Immature natural killer cell (primary cell): ENCODE measurements around the gene IL37. TPM values are rescaled to one million over a fixed set of nuclear protein-coding genes. Genes with fewer than 3 reads are reported as not detected.

Source experiments
- DNase-seq, 3 donors: peaks; one replicate each; pipeline ENCODE4 v3.0.0; 2022; ENCODE audit warnings: mixed read lengths in 1 of 3
- H3K27ac Mint-ChIP-seq, 6 donors: one replicate each; pipeline ENCODE4 v1.8.0; 2020; ENCODE audit warnings: mixed read lengths in 6 of 6, mild to moderate bottlenecking in 5 of 6, inconsistent platforms in 4 of 6, moderate library complexity in 3 of 6
- H3K27me3 Mint-ChIP-seq, 3 donors: one replicate each; pipeline ENCODE4 v1.8.0; 2020 to 2021; ENCODE audit warnings: low read depth in 3 of 3, mild to moderate bottlenecking in 3 of 3, mixed read lengths in 3 of 3, moderate library complexity in 3 of 3, inconsistent platforms in 1 of 3
- H3K36me3 Mint-ChIP-seq, 3 donors: one replicate each; pipeline ENCODE4 v1.8.0; 2020; ENCODE audit warnings: mixed read lengths in 3 of 3, inconsistent platforms in 2 of 3, mild to moderate bottlenecking in 2 of 3
- H3K4me1 Mint-ChIP-seq, 2 donors: one replicate each; pipeline ENCODE4 v1.8.0; 2020; ENCODE audit warnings: inconsistent platforms in 2 of 2, mild to moderate bottlenecking in 2 of 2, mixed read lengths in 2 of 2, moderate library complexity in 1 of 2
- H3K4me3 Mint-ChIP-seq, 5 donors: one replicate each; pipeline ENCODE4 v1.8.0; 2020; ENCODE audit warnings: mild to moderate bottlenecking in 5 of 5, mixed read lengths in 5 of 5, inconsistent platforms in 3 of 5, moderate library complexity in 3 of 5
- H3K9me3 Mint-ChIP-seq, 6 donors: one replicate each; pipeline ENCODE4 v1.8.0; 2020; ENCODE audit warnings: mild to moderate bottlenecking in 6 of 6, mixed read lengths in 6 of 6, inconsistent platforms in 4 of 6, moderate library complexity in 3 of 6
- polyA plus RNA-seq, 3 donors: library from polyadenylated mRNA; unstranded; fragments of 300-500 nt; fragmentation: Illumina TruSeq; gene quantifications; one replicate each; pipeline ENCODE4 v1.2.3, GENCODE V29; 2021

The IL37 gene, protein sequence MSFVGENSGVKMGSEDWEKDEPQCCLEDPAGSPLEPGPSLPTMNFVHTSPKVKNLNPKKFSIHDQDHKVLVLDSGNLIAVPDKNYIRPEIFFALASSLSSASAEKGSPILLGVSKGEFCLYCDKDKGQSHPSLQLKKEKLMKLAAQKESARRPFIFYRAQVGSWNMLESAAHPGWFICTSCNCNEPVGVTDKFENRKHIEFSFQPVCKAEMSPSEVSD
- not detected for polyA plus RNA-seq

- Mint-ChIP-seq H3K4me3 (no peak within 1 kb of the TSS), H3K36me3 (no peaks in the 10 kb centered on the region), H3K4me1 (peaks cover 2 to 23% of the 10 kb centered on the region in 2 donors), H3K9me3 (no peaks in the 10 kb centered on the region), H3K27ac (peak within 1 kb of the TSS in 2 of 6 donors; percentile 39 to 67), H3K27me3 (peaks cover 0 to 4% (median 2%) of the 10 kb centered on the region in 3 donors)
- DNase-seq: no peak
These were observed at the start of gene IL37 for GRCh38 chr2:112910865-112911264. Gene IL37, plus strand, starts transcription at chr2:112911165. Its CDS starts 1,848 bp downstream, at chr2:112913013.

GRCh38 chr2:112864072-112864471 is 46.9 kb upstream of the IL37 start:
- peaks cover 0 to 3% (median 0%) of the 10 kb centered on the region in 3 donors for H3K36me3 Mint-ChIP-seq
- no peak overlapping the region for H3K4me3 Mint-ChIP-seq
- peaks cover 2 to 10% (median 4%) of the 10 kb centered on the region in 6 donors for H3K9me3 Mint-ChIP-seq
- H3K27me3 Mint-ChIP-seq: peaks cover 0 to 4% (median 2%) of the 10 kb centered on the region in 3 donors
- H3K27ac Mint-ChIP-seq: no peak overlapping the region
- peaks cover 2 to 11% of the 10 kb centered on the region in 2 donors for H3K4me1 Mint-ChIP-seq
- no peak for DNase-seq

DNA sequence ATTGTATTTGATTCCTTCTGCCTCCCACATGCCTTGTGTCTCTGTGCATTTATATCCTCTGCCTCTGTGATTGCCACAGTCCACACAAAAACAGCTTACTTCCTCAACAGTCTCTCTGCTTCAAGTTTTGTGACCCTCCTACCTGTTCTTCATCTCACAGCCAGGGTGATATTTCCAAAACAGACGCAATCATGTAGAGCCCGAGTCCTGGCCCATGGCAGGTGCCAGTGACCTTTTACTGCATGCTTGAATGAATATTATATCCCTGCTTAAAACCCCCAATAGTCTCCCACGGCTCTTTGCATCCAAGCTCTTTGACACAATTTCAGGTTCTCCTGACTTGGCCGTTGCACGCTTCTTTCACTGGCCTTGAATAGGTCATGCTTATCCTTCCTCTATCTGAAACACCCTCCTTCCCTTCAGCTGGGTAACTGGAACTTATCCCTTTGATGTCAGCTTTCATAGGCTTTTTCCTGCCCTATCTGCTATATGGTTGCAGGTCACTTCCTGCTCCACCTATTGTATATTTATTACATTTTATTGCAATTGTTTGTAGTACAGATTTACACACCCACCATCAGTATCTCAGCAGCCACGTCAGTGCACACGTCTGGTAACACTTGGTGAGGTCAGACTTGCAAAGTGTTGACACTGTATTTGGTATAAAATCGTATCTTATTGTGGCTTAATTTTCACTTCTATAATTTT is 44.7 kb upstream of the IL37 start:
- Mint-ChIP-seq H3K27me3 (peaks cover 2 to 3% (median 3%) of the 10 kb centered on the region in 3 donors), H3K27ac (no peak overlapping the region), H3K4me1 (peaks cover 10 to 18% of the 10 kb centered on the region in 2 donors), H3K9me3 (no peaks in the 10 kb centered on the region), H3K36me3 (no peaks in the 10 kb centered on the region), H3K4me3 (no peak overlapping the region)
- DNase-seq: no peak

DNA sequence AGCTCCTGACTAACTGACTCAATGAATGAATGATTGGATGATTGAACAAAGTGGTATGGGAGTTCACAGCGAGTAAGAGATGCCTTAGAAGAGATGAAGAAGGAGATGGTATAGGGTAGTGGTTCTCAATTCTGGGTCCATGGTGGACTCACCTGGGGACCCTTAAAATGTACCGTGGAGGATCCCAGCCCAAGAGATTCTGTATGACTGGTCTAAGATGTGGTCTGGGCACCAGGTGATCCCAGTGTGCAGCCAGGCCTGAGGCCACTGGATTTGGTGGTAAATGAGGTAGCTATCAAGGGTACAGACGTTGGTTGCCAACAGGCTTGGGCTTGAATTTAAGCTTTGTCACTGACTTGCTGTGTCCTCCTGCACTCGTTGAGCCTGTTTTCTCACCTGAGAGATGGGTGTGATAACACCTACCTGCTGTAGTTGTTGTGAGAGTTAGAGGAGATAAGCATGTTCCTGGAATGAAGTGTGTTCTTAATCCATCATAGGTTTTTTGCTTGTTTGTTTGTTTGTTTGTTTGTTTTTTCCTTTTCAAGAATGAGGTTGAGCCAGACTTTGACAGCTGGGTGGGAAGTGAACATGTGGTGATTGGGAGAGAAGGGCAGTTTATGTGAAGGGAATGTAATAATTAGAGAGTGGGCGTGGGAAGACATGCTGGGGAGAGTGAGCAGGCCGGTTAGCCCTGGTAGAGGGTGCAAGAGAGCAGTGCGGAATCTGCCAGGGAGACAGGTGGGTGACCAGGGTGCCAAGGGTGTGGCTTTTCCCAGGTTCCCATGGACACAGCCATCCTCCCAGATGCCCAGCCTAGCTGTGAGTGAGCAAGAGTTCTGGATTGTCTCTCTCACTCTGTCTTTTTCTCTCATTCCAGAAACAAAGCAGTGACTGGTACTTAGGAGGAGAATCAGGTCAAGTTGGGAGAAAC is 43.0 kb upstream of the IL37 start:
- Mint-ChIP-seq H3K4me1 (peaks cover 10 to 18% of the 10 kb centered on the region in 2 donors), H3K27ac (no peak overlapping the region), H3K27me3 (peaks cover 2 to 4% (median 3%) of the 10 kb centered on the region in 3 donors), H3K4me3 (no peak overlapping the region), H3K9me3 (no peaks in the 10 kb centered on the region), H3K36me3 (peaks cover 0 to 11% (median 0%) of the 10 kb centered on the region in 3 donors)
- no peak for DNase-seq

GRCh38 chr2:112869258-112869842 is 41.6 kb upstream of the IL37 start:
- Mint-ChIP-seq H3K27me3 (peaks cover 2 to 5% (median 3%) of the 10 kb centered on the region in 3 donors), H3K27ac (no peak overlapping the region), H3K4me3 (no peak overlapping the region), H3K4me1 (peaks cover 10 to 18% of the 10 kb centered on the region in 2 donors), H3K36me3 (peaks cover 0 to 12% (median 0%) of the 10 kb centered on the region in 3 donors), H3K9me3 (no peaks in the 10 kb centered on the region)
- no peak for DNase-seq

- peaks cover 0 to 12% (median 0%) of the 10 kb centered on the region in 3 donors for H3K36me3 Mint-ChIP-seq
- H3K27ac Mint-ChIP-seq: no peak overlapping the region
- H3K4me1 Mint-ChIP-seq: peaks cover 10 to 18% of the 10 kb centered on the region in 2 donors
- H3K27me3 Mint-ChIP-seq: peaks cover 0 to 4% (median 2%) of the 10 kb centered on the region in 3 donors
- no peak overlapping the region for H3K4me3 Mint-ChIP-seq
- DNase-seq: no peak
- H3K9me3 Mint-ChIP-seq: no peaks in the 10 kb centered on the region
These were observed 39.8 kb upstream of the IL37 start for GRCh38 chr2:112870841-112871835.

GRCh38 chr2:112876257-112876970 is 34.6 kb upstream of the IL37 start:
- no peak for DNase-seq
- peaks cover 0 to 12% (median 0%) of the 10 kb centered on the region in 3 donors for H3K36me3 Mint-ChIP-seq
- H3K9me3 Mint-ChIP-seq: no peaks in the 10 kb centered on the region
- peaks cover 30% of the 10 kb centered on the region in 2 donors for H3K4me1 Mint-ChIP-seq
- peaks cover 0 to 2% (median 0%) of the 10 kb centered on the region in 3 donors for H3K27me3 Mint-ChIP-seq
- no peak overlapping the region for H3K4me3 Mint-ChIP-seq
- H3K27ac Mint-ChIP-seq: peak overlapping the region in 1 of 6 donors; percentile 17

DNA sequence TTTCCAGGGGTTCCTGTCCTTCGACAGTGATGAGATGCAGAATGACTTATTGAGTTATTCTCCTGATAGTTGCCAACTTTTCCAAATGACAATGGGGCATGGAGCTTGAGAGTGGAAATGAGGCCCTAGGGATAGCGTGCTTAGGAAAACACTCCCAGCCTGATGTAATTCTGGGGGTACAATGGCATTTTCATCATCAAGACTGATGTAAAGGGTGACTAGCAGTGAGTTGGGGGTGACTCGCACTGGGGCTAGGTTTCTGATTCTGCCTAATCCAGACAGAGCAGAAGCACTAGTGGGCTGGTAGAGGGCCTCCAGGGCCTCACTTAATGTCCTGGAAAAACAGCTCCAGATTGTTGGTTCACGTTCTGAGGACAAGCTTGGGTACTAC is 34.0 kb upstream of the IL37 start:
- H3K27ac Mint-ChIP-seq: no peak overlapping the region
- no peak overlapping the region for H3K4me3 Mint-ChIP-seq
- peaks cover 32 to 36% of the 10 kb centered on the region in 2 donors for H3K4me1 Mint-ChIP-seq
- DNase-seq: no peak
- no peaks in the 10 kb centered on the region for H3K9me3 Mint-ChIP-seq
- peaks cover 0 to 2% (median 0%) of the 10 kb centered on the region in 3 donors for H3K27me3 Mint-ChIP-seq
- peaks cover 0 to 8% (median 0%) of the 10 kb centered on the region in 3 donors for H3K36me3 Mint-ChIP-seq

- DNase-seq: no peak
- Mint-ChIP-seq H3K27ac (peak overlapping the region in 1 of 6 donors; percentile 43), H3K36me3 (peaks cover 0 to 5% (median 0%) of the 10 kb centered on the region in 3 donors), H3K27me3 (peaks cover 0 to 2% (median 0%) of the 10 kb centered on the region in 3 donors), H3K4me3 (no peak overlapping the region), H3K4me1 (peaks cover 32 to 37% of the 10 kb centered on the region in 2 donors), H3K9me3 (no peaks in the 10 kb centered on the region)
These were observed 33.5 kb upstream of the IL37 start for GRCh38 chr2:112877423-112877822.

DNA sequence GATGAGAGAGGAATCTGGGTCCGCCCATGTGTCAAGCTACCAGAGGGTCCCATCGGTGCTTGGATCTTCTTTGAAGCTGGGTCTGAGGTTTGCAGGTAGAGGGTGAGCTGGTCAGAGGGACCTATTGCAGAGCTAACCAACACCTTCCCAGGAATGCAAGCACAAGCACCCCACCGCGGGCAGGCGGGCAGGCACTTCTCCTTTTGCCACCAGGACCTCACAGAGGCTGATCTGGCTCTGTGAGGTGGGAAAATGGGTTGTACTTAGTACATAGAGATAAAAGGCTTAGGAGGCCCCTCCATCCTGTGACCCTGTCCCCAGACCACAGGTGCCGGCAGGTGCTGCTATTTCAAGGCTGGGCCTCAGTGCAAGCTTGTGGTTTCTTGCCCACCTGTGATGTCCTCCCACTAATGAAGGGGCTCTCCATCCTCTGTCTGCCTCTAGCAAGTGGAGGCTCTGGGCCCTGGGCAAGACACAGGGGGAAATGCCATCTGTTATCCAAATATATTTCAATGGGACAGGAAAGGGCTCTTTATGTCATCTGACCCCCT is 31.4 kb upstream of the IL37 start:
- peak overlapping the region; percentile 61 to 79 (median 73) for H3K4me3 Mint-ChIP-seq
- peaks cover 35 to 40% of the 10 kb centered on the region in 2 donors for H3K4me1 Mint-ChIP-seq
- DNase-seq: peak; percentile 25 to 46 (median 38)
- H3K9me3 Mint-ChIP-seq: no peaks in the 10 kb centered on the region
- H3K27ac Mint-ChIP-seq: peak overlapping the region; percentile 72 to 97 (median 88)
- H3K27me3 Mint-ChIP-seq: no peaks in the 10 kb centered on the region
- no peaks in the 10 kb centered on the region for H3K36me3 Mint-ChIP-seq

- Mint-ChIP-seq H3K9me3 (no peaks in the 10 kb centered on the region), H3K27me3 (no peaks in the 10 kb centered on the region), H3K4me3 (peak overlapping the region; percentile 61 to 79 (median 73)), H3K36me3 (no peaks in the 10 kb centered on the region), H3K4me1 (peaks cover 40 to 46% of the 10 kb centered on the region in 2 donors), H3K27ac (peak overlapping the region; percentile 72 to 97 (median 88))
- peak in 2 of 3 donors; percentile 34 to 48 for DNase-seq
These were observed 30.9 kb upstream of the IL37 start for GRCh38 chr2:112880091-112880531.
